Gastrocnemius medialis (tissue), 4 donors: Measurements from ENCODE around the gene LRRC45. TPM values are rescaled to one million over a fixed set of nuclear protein-coding genes. Genes with fewer than 3 reads are reported as not detected.

Experiments
- ATAC-seq, 2 donors: fragments of 150-250 bp; one replicate each; pipeline ENCODE4 v1.9.1; 2016
- DNase-seq, 2 donors: peaks; one replicate each; pipeline ENCODE4 v3.0.0-alpha.2; 2019
- H3K27ac ChIP-seq, 4 donors: fragments of 200-600 bp; sonication (generic); 1 replicate in 1 of 4; 2 replicates in 3 of 4; pipeline ENCODE4 v1.5.1; 2016 to 2018; ENCODE audit warnings: mild to moderate bottlenecking in 2 of 4, moderate library complexity in 1 of 4
- H3K27me3 ChIP-seq, 3 donors: fragments of 200-600 bp; sonication (generic) in 2 of 3; 1 replicate in 1 of 3; 2 replicates in 2 of 3; pipeline versions ENCODE4 v1.5.1 to v1.6.0; 2016 to 2019; ENCODE audit warnings: mild to moderate bottlenecking in 1 of 3, moderate library complexity in 1 of 3
- H3K36me3 ChIP-seq, 2 donors: fragments of 200-600 bp; sonication (generic) in 1 of 2; one replicate each; pipeline ENCODE4 v1.5.1; 2017 to 2018
- H3K4me1 ChIP-seq, 2 donors: fragments of 200-600 bp; sonication (generic) in 1 of 2; one replicate each; pipeline ENCODE4 v1.5.1; 2016 to 2017; ENCODE audit warnings: mild to moderate bottlenecking in 2 of 2
- H3K4me3 ChIP-seq, 4 donors: fragments of 200-600 bp; sonication (generic) in 3 of 4; 1 replicate in 1 of 4; 2 replicates in 3 of 4; pipeline ENCODE4 v1.5.1; 2016 to 2019; ENCODE audit warnings: mild to moderate bottlenecking in 2 of 4
- H3K9me3 ChIP-seq, 3 donors: fragments of 200-600 bp; sonication (generic) in 2 of 3; 1 replicate in 1 of 3; 2 replicates in 2 of 3; pipeline ENCODE4 v1.5.1; 2016 to 2019
- CTCF ChIP-seq, 5 experiments: fragments of 450-650 bp in 3 of 5; fragments of 200-600 bp in 2 of 5; sonication (generic) in 2 of 5; IDR thresholded peaks in 4 of 5; conservative IDR thresholded peaks in 1 of 5; 1 replicate in 4 of 5; 2 replicates in 1 of 5; pipeline ENCODE4 v1.5.1; 2016 to 2019; ENCODE audit warnings: antibody characterized with exemption in 5 of 5, mild to moderate bottlenecking in 3 of 5, moderate library complexity in 3 of 5
- POLR2A ChIP-seq, 2 donors: fragments of 450-650 bp; IDR thresholded peaks; one replicate each; pipeline ENCODE4 v1.6.1; 2017; ENCODE audit warnings: antibody characterized with exemption in 2 of 2, mild to moderate bottlenecking in 2 of 2, moderate library complexity in 2 of 2
- in situ Hi-C, 4 donors: fragments of 200-750 bp; cut with MboI; loops; one replicate each; pipeline versions ENCODE4 v1.15.0 to v1.8.0; 2017; ENCODE audit warnings: low sequenced_read_pairs in 4 of 4
- intact Hi-C: fragments of 100-400 bp; cut with DNase I; formaldehyde crosslinking; loops from one replicate; pipeline ENCODE4 v1.15.1; 2023; ENCODE audit warnings: low total_unique reads
- total RNA-seq, 4 donors: library from RNA; depleted of rRNA; stranded (reverse); fragments of >200 nt; gene quantifications; one replicate each; pipeline versions ENCODE4 v1.1.0 to v1.2.3, GENCODE V29; 2016

Gene LRRC45
- total RNA-seq, 4 donors from 2014 or later = 1.1 to 5.0 (median 3.8) TPM

- no peaks in the 10 kb centered on the region for H3K9me3 ChIP-seq
- no peak for TF ChIP-seq POLR2A (IDR thresholded peaks at IDR 0.05)
- TF ChIP-seq CTCF (IDR thresholded peaks at IDR 0.05 in 4 of 5, conservative IDR thresholded peaks at IDR 0.05 in 1 of 5) = no peak
- peaks cover 10 to 14% (median 11%) of the 10 kb centered on the region in 3 donors for H3K27me3 ChIP-seq
- H3K36me3 ChIP-seq = peaks cover 3 to 16% of the 10 kb centered on the region in 2 donors
- H3K4me1 ChIP-seq = peaks cover 12 to 40% of the 10 kb centered on the region in 2 donors
- no peak for DNase-seq
- in situ Hi-C loops = loop anchor here (10.0 to 25.0 kb wide), 2 partner anchors 104 to 121 kb away; no protein-coding TSS in a partner anchor
- no peak overlapping the region for H3K4me3 ChIP-seq
- no peak for ATAC-seq
- no peak overlapping the region for H3K27ac ChIP-seq
- intact Hi-C loops = no loop called here
Observed at GRCh38 chr17:82033359-82034085, 10.4 kb downstream of the LRRC45 start.

GRCh38 chr17:82034371-82035011 is 11.4 kb downstream of the LRRC45 start:
- peaks cover 10 to 14% (median 11%) of the 10 kb centered on the region in 3 donors for H3K27me3 ChIP-seq
- no peaks in the 10 kb centered on the region for H3K9me3 ChIP-seq
- H3K36me3 ChIP-seq = peaks cover 3 to 16% of the 10 kb centered on the region in 2 donors
- H3K4me3 ChIP-seq = no peak overlapping the region
- H3K4me1 ChIP-seq = peaks cover 12 to 40% of the 10 kb centered on the region in 2 donors
- intact Hi-C loops = loop anchor here (5.0 kb wide), 1 partner anchor 203 kb away; no protein-coding TSS in a partner anchor
- in situ Hi-C loops = loop anchor here (10.0 to 25.0 kb wide), 2 partner anchors 103 to 120 kb away; no protein-coding TSS in a partner anchor
- H3K27ac ChIP-seq = no peak overlapping the region
- ATAC-seq (no peak), DNase-seq (no peak)
- TF ChIP-seq POLR2A (IDR thresholded peaks at IDR 0.05) (no peak), CTCF (IDR thresholded peaks at IDR 0.05 in 4 of 5, conservative IDR thresholded peaks at IDR 0.05 in 1 of 5) (no peak)

GRCh38 chr17:82035488-82035887 is 12.4 kb downstream of the LRRC45 start:
- Histone ChIP-seq H3K4me3 (no peak overlapping the region), H3K27me3 (peaks cover 10 to 14% (median 11%) of the 10 kb centered on the region in 3 donors), H3K4me1 (peaks cover 12 to 32% of the 10 kb centered on the region in 2 donors), H3K9me3 (no peaks in the 10 kb centered on the region), H3K27ac (peak overlapping the region in 3 of 4 donors; percentile 85 to 99 (median 92)), H3K36me3 (peaks cover 3 to 16% of the 10 kb centered on the region in 2 donors)
- no peak for DNase-seq
- no peak for ATAC-seq
- intact Hi-C loops = loop anchor here (5.0 kb wide), 1 partner anchor 202 kb away; no protein-coding TSS in a partner anchor
- no peak for TF ChIP-seq CTCF (IDR thresholded peaks at IDR 0.05 in 4 of 5, conservative IDR thresholded peaks at IDR 0.05 in 1 of 5)
- TF ChIP-seq POLR2A (IDR thresholded peaks at IDR 0.05) = no peak
- in situ Hi-C loops = loop anchor here (10.0 to 25.0 kb wide), 2 partner anchors 102 to 119 kb away; no protein-coding TSS in a partner anchor

GRCh38 chr17:82035956-82036633 is 13.0 kb downstream of the LRRC45 start:
- Histone ChIP-seq H3K27ac (peak overlapping the region; percentile 85 to 99 (median 95)), H3K9me3 (no peaks in the 10 kb centered on the region), H3K27me3 (peaks cover 8 to 11% (median 10%) of the 10 kb centered on the region in 3 donors), H3K4me1 (peaks cover 9 to 26% of the 10 kb centered on the region in 2 donors), H3K4me3 (peak overlapping the region; percentile 63 to 89 (median 78)), H3K36me3 (peaks cover 3 to 16% of the 10 kb centered on the region in 2 donors)
- intact Hi-C loops (loop anchor here (5.0 kb wide), 1 partner anchor 201 kb away; no protein-coding TSS in a partner anchor), in situ Hi-C loops (loop anchor here (10.0 to 25.0 kb wide), 2 partner anchors 101 to 119 kb away; no protein-coding TSS in a partner anchor)
- ATAC-seq (no peak), DNase-seq (peak in 1 of 2 donors; percentile 60)
- TF ChIP-seq CTCF (IDR thresholded peaks at IDR 0.05 in 4 of 5, conservative IDR thresholded peaks at IDR 0.05 in 1 of 5) = no peak
- TF ChIP-seq POLR2A (IDR thresholded peaks at IDR 0.05) = no peak
